Fibroblast of lung (primary cell): ENCODE results near the gene SPINDOC.

ENCODE experiments used
- EZH2 ChIP-seq: IDR thresholded peaks from 2 replicates; pipeline ENCODE4 v1.5.1; 2012; ENCODE audit warnings: low read length, control low read depth, mild to moderate bottlenecking; ENCODE audit errors: missing control alignments
- TF ChIP-seq, protein P1 (sequence below), 2 donors: IDR thresholded peaks in 1 of 2; conservative IDR thresholded peaks in 1 of 2; 1 replicate in 1 of 2; 2 replicates in 1 of 2; pipeline ENCODE4 v1.5.1; 2011 to 2012; ENCODE audit warnings: low read length in 2 of 2, control low read depth in 1 of 2, inconsistent platforms in 1 of 2, low read depth in 1 of 2, mild to moderate bottlenecking in 1 of 2

DNA sequence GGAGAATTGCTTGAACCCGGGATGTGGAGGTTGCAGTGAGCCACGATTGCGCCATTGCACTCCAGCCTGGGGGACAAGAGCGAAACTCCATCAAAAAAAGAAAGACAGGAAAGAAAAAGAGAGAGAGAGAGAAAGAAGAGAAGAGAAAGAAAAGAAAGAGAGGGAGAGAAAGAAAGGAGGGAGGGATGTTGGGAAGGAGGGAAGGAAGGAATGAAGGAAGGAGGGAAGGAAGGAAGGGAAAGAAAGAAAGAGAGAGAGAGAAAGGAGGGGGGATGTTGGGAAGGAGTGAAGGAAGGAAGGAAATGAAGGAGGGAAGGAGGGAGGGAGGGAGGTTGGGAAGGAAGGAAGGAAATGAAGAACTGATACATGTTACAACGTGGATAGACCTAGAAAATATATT lies 12.3 kb upstream of the SPINDOC start:
- TF ChIP-seq, protein P1, sequence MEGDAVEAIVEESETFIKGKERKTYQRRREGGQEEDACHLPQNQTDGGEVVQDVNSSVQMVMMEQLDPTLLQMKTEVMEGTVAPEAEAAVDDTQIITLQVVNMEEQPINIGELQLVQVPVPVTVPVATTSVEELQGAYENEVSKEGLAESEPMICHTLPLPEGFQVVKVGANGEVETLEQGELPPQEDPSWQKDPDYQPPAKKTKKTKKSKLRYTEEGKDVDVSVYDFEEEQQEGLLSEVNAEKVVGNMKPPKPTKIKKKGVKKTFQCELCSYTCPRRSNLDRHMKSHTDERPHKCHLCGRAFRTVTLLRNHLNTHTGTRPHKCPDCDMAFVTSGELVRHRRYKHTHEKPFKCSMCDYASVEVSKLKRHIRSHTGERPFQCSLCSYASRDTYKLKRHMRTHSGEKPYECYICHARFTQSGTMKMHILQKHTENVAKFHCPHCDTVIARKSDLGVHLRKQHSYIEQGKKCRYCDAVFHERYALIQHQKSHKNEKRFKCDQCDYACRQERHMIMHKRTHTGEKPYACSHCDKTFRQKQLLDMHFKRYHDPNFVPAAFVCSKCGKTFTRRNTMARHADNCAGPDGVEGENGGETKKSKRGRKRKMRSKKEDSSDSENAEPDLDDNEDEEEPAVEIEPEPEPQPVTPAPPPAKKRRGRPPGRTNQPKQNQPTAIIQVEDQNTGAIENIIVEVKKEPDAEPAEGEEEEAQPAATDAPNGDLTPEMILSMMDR (conservative IDR thresholded peaks at IDR 0.05 in 1 of 2, IDR thresholded peaks at IDR 0.05 in 1 of 2; ENCODE audit: low read depth in 1 of 2, low read length in 2 of 2) = no peak
- no peak for TF ChIP-seq EZH2
